CMK (cell line): ENCODE measurements around the gene ABCA9.
"Not testable (repeated sequence)": the region's sequence is repeated elsewhere in the genome, so short reads cannot be mapped to it uniquely, and the experiment has no call there.

ENCODE experiments used
- DNase-seq: peaks from one replicate; pipeline ENCODE4 v3.0.0-alpha.2; 2010; ENCODE audit warnings: low read depth

Gene ABCA9

DNA sequence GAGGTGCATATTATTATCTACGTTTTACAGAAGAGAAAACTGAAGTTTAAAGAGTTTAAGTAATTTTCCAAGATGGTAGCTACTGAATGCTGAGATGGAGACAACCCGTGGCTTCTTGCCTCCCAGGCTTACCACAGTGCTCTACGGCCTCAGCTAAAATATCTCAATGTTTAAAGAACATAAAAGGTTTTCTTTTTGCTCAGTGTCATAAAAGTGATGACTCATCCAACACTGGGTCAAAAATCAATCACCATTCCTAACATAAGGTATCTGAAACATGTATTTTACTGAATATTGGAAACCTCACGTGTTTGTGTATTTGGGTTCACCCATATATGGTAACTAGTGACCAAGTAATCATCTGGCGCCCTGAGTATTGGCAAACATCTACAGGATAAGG lies 18.4 kb downstream of the ABCA9 start:
- DNase-seq: no peak

DNA sequence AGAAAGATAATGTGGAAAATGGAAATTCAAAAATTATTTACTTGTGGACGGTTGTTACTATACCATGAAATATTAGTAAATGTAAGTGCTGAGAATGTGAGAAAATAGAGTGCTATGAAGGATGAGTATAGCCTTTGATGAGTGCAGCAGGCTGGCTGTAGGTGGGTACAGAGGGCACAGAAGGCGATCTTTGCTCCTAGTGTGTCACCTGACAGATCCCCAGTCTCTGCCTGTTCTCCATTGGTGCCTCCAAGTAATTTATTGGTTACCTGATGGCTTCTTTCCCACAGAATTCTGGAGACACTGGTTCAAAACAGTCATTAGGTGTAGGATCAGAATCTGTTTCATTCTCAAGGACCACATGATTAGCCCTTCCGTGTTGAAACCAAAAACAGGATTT lies 28.9 kb downstream of the ABCA9 start:
- DNase-seq: no peak

DNA sequence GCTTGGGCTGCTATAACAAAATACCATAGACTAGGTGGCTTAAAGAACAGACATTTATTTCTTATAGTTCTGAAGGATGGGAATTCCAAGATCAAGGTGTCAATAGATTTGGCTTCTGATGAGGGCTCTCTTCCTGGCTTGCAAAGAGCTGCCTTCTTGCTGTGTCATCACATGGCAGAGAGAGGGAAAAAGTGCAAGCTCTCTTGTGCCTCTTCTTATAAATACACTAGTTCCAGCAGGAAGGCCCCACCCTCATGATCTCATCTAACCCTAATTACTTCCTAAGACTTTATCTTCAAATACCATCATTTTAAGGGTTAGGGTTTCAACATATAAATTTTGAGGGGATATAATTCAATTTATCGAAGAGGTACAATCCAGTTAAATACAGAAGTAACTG lies 30.6 kb downstream of the ABCA9 start:
- no peak for DNase-seq

DNA sequence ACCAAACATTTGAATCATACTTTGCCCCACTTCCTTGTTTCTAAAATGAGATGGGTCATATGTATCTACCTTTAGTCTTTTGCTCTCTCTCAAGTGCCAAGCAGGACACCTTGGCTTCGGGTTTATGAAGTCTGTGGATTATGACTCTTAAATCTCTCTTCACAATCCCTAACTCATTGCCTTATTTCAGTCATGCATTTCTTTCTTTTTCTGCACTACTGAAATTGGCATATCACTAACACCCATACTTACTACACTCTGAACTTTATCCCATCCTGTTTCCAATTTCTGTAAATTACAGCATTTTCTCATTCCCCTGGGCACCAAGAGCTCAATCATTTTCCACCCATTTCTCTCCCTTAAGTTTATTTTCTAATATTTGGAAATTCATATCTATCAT lies 42.0 kb downstream of the ABCA9 start:
- no peak for DNase-seq

DNA sequence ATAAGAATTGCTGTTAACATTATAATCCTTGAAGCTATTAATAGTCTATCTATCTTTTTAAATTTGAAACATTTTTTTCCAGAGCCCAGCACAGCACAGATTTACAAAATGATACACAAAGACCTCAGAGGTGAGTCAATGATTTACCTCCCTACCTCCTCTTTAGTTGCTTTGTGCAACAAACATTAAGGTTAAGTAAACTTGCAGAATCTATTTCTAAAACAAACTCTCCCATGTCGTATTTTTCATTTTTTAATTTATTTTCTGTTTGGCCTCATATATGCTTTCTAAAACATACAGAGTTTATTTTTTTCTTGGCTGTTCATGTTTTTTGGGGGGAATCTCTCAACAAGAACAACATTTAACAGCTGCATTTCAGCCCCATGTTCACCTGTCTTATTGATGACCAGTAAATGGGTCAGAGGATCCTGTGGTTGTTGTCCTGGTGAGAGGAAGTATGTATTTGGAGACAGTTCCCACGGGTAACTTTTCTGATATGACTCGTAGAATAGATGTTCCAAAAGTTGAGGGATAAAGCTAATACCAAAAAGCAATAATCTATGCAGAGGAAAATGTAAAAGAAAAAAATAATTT lies 42.6 kb downstream of the ABCA9 start:
- DNase-seq: no peak

DNA sequence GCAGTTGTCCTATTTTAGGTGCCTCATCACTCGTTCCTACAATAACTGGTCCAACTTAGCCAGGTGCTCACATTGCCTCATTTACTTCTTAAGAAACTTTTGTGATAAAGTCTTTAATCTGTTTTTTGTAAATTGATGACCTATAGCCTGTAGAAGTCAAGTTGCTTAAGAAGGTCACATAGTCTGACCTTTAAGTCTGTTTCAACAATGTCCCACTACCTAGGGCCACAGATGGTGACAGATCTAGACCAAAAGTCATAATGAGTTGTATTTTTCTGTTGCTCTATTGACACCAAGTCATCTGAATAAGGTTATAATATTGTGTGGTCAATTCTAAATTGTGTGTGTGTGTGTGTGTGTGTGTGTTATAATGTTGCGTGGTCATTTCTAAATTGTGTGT lies 45.1 kb downstream of the ABCA9 start:
- no peak for DNase-seq

DNA sequence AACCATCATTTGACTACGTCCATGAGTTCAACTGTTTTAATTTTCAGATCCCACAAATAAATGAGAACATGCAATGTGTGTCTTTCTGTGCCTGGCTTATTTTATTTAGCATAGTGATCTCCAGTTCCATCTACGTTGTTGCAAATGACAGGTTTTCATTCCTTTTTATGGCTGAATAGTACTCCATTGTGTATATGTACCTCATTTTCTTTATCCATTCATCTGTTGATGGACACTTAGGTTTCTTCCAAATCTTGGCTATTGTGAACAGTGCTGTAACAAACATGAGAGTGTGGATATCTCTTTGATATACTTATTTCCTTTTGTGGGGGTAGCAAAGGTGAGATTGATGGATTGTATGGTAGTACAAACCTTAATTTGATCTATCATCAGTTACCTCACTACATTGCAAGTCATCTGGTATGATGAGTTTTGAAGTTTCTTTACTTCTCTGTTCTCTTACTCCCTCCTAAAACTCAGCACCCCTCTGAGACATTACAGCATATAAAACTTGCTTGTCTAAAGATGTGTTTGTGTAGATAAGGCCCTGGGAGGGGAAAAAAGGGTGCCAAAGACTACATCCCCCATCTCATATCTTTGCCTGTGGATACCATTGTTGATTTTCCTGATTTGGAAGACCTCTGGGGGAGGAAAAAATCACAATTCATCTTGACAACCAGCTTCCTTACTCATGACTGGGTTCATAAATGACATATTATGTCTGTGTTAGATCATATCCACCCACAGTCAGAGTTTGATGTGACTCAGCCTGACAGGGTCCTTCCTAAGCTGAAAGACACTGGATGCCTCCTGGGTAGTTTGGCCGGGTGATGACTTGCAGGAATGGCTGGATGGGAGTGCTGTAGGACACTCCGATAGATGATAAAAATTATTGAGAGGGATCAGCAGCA lies 47.6 kb downstream of the ABCA9 start:
- peak; percentile 4 for DNase-seq

DNA sequence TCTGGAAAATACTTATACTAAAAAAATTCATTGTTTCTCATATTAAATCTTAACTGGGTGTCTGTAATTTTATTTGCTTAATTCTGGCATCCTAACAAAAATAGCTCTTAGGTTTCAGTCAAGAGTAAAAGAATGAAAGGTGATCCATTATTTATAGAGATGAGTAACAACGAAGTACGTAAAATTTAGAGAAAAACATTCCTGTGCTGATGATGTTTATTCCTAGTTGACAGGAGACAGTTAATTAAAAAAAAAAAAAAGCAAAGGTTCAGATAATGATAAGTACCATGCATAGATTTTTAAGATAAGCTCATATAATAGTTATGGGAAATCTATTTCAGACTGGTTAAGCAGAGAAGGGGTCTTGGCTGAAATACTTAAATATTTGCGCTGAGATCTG lies 50.8 kb downstream of the ABCA9 start:
- DNase-seq: no peak

DNA sequence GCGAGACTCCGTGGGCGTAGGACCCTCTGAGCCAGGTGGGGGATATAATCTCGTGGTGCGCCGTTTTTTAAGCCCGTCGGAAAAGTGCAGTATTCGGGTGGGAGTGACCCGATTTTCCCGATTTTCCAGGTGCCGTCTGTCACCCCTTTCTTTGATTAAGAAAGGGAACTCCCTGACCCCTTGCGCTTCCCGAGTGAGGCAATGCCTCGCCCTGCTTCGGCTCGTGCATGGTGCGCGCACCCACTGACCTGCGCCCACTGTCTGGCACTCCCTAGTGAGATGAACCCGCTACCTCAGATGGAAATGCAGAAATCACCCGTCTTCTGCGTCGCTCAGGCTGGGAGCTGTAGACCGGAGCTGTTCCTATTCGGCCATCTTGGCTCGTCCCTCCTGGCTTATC lies 56.0 kb downstream of the ABCA9 start:
- DNase-seq: not testable (repeated sequence)

DNA sequence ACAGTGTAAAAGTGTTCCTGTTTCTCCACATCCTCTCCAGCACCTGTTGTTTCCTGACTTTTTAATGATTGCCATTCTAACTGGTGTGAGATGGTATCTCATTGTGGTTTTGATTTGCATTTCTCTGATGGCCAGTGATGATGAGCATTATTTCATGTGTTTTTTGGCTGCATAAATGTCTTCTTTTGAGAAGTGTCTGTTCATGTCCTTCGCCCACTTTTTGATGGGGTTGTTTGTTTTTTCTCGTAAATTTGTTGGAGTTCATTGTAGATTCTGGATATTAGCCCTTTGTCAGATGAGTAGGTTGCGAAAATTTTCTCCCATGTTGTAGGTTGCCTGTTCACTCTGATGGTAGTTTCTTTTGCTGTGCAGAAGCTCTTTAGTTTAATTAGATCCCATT lies 61.0 kb downstream of the ABCA9 start:
- not testable (repeated sequence) for DNase-seq

DNA sequence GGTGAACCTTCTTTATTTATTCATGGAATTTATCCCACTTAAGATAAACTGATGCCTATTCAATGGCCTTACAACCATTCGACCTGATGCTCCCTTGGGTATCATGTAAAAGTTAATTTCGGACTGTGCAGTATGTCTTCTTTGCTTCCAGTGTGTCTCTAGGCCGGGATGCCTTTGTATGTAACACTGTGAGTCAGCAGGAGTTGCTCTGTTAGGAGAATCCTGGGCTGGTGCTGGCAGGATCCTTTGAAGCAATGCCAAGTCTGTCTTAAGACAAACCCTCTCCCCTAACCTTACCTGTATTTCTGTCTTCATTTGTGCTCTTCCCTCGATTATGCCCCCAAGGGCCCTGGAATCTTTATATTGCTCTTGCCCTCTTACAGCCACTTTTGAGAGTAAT lies 67.6 kb downstream of the ABCA9 start:
- no peak for DNase-seq

DNA sequence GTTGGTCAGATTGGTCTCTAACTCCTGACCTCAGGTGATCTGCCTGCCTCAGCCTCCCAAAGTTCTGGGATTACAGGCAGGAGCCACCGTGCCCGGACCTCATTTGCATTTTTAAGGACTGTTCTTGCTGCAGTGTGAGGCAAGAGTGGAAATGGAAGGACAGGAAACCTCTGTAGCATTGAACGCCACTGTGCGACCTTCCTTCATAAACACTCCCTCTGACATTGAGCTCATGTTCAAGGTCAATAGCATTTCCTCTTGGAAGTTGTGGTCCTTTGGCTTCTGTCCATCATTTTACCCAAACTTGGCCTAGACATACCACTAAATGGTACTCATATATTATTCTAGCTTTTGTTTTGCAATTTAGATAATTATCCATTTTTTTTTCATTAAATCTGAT lies 72.8 kb downstream of the ABCA9 start:
- DNase-seq: no peak

DNA sequence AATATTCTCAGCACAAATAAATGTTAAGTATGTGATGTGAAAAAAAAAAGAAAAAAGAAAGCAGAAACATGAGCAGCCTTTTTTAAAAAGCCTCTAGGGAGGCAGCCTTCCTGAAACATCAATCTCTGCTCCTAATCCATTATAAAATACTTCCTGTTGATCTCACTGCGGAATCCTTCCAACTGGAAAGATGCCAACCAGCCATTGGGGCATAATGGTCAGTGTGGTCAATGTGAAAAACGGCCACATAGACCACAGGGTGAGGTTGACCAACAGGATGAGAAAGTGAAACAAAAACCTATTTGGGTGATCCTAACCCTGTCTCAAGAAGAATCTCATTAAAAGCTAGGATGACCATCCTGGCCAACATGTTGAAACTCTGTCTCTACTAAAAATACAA lies 79.4 kb downstream of the ABCA9 start:
- peak; percentile 9 for DNase-seq

DNA sequence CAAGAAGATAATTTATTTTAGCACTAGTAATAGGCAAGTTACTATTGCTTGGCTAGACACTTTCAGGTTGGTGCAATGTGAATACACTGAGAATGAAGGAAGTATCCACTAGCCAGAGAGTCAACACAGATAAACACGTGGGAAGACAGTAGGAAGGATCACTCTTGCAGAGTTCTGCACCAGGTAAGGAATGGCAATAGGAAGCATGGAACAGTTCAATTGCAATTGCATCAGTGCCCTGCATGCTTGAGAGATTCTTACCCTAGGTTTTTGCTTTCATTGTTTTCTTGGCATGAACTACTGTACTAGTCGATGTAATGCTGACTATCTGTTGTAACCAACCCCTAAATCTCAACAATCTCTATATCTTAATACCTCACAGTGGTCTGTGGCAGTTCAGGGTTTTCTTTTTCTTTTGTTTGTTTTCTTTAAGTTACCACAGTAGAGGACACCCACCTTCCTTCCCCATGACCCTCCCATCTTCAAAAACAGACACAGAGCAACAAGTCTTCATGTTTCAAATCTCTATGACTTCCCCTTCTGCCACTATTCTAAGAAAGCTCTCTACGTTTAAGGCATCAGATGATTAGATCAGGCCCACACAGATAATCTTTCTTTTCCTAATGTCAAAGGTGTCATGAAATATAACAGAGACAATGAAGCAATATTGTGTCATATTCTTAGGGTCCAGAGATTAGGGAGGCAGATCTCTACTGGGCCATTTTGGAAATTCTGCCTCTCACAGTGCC lies 87.5 kb downstream of the ABCA9 start:
- DNase-seq: peak; percentile 5

DNA sequence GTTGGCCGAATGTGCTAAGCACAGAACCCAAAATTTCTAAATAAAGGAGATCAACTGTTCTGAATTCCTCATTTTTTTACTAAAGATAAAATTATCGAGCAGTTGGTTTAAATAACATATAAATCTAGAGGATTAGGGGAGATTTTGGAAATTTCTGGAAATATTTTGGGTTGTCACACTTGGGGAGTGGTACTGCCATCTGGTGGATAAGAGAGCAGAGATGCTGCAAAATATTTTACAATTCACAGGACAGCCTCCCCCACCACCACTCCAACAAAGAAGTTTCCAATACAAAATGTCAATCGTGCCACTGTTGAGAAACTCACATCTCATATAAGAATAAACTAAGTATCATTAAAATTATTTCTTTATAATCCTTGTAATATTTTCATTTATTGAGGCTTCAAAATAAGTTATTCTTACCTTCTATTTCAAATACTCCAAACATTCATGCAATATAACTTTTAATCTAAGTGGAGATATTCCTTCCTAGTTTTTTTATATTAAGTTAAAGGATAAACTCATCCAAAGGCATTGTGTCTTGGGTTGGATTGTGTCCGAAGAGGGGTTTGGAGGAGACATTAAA lies 88.5 kb downstream of the ABCA9 start:
- DNase-seq: no peak

DNA sequence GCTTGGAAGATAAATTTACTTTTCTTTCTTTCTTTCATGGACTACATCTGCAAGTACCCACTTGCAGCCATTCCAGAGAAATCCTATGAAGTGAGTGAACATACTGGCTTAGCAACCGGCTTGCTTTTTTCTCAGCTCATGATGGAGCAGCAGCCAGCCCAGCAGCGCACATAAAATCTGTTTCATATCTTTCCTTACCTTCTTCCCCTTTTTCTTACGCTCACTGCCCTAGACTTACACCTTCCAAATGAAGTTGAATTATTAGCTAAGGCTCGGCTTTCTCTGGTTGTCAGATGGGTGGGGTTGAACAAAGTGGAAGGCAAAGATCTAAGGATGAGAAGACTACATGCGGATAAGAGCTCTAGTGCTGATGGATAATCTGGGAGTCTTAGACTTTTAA lies 91.6 kb downstream of the ABCA9 start:
- DNase-seq: no peak

DNA sequence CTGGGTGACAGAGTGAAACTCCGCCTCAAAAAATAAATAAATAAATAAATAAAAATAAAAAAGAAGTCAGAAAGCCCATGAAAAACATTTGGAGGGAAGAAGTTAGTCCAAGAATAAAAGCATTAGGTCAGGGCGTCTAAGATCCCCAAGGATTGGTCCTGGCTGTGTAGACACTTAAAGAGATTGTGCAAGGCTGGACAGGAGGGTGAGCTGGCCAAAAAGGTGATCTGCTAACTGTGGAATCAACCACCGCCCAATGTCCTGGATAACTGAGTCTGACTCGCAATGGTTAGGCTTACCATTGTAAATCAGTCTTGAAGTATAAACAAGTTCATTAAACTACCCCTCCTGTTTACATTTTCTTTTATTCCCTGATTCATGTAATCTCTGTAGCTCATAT lies 96.8 kb downstream of the ABCA9 start:
- DNase-seq: no peak

DNA sequence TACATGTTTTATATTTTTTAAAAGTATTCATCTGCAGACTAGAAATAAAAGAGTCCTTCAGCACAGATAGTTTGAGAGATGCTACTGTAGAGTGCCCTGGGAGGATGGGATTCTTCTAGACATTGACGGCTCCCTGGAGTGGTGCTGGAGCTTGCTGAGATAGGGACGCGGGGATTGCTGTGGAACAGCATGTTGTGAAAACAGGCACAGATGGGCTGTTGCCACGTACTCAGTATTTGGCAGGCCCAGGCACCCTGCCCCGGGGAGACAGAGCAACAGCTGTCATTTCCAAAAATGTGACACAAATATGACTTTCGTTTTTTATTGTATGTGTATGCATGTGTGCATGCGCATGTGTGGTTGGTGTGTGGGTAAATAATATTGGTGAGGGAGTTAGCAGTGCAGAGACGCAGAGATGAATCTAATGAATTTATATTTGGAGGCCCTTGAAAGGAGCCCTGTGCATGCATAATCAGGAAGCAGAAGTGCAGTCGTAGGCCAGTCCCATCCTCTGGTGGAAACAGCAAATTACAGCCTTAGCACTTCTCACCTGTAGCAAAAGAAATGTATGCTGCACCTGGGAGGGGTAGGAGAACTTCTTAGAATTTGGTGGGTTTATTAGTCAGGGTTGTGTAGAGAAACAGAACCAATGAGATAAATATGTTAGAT lies 99.4 kb downstream of the ABCA9 start:
- DNase-seq: no peak

DNA sequence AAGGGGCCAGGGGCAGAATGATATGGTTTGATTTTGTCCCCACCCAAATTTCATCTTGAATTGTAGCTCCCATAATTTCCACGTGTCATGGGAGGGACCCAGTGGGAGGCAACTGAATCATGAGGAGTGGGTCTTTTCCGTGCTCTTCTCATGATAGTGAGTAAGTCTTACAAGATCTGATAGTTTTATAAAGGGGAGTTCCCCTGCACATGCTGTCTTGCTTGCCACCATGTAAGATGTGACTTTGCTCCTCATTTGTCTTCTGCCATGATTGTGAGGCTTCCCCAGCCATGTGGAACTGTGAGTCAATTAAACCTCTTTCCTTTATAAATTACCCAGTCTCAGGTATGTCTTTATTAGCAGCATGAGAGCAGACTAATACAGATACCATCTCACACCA lies 101.6 kb downstream of the ABCA9 start:
- not testable (repeated sequence) for DNase-seq

DNA sequence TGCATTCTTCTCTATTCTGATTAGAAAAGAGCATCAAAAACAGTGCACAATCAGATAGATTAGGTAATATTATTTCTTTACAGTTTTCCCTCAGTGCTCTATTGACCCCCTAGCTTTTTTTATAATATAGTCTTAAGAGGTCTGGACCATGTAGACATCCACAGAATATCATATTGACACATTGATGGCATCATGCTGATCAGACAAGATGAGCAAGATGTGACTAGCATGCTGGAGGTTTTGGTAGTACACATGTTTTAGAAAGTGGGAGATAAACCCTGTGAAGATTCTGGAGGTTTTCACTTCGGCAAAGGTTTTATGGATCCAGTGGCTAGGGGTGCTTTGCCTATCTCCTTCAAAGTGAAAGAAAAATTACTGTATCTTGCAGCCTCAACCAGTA lies 102.8 kb downstream of the ABCA9 start:
- DNase-seq: no peak

DNA sequence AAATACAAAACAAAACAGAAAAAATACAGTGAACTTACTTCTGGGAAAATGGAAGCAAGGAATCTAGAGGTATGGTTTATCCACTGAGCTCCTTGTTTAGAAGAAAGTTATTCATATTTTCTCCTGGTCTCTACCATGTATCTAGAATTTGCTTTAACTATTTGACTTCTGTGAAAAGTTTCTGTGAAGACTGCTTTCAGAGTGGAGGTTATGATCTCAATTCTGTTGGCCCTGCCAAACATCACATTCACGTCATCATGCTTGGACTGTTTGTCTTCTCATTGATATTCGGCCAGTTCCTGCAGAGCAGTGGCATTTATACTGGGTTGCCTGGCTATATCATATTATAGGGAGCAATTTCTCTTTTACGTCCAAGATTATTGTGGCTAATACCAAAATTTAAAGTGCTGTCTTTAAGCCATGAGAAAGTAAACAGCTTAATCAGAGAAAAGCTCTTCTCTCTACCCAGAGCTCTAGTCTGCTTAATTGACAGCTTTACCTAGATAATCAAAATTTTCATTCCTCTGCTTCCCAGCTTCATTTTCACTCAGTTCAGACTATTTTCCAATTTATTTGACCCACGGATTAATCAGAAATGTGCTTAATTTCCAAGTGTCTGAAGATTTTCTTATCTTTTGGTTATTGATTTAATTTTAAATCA lies 105.4 kb downstream of the ABCA9 start, which contains the start of gene ABCA8:
Gene ABCA8, minus strand, starts transcription at position 212 of the 661 bp plus-strand sequence. CDS start 13,358 bp downstream, outside the sequence.
- DNase-seq: no peak
